DMS153 treated with DMSO at 0.1 percent for 48 hours (cell line): ENCODE data around the gene DYNLL2.
"Not testable (repeated sequence)": the region's sequence is repeated elsewhere in the genome, so short reads cannot be mapped to it uniquely, and the experiment has no call there.

ENCODE experiments used
- DNase-seq: peaks from one replicate; lab custom pipeline; 2025; ENCODE audit not compliant: unreplicated experiment; lab: John Stamatoyannopoulos, UW

The DYNLL2 gene

GRCh38 chr17:58082870-58083490 is at the start of gene DYNLL2:
Gene DYNLL2, plus strand, starts transcription at chr17:58083419. Its CDS starts 3,672 bp downstream, at chr17:58087091.
- peak; percentile 88 for DNase-seq

- no peak for DNase-seq
Observed at GRCh38 chr17:58039975-58040374, 43.2 kb upstream of the DYNLL2 start.

- no peak for DNase-seq
Observed at GRCh38 chr17:58040386-58040785, 42.8 kb upstream of the DYNLL2 start.

GRCh38 chr17:58041161-58041560 is 42.1 kb upstream of the DYNLL2 start:
- no peak for DNase-seq

- no peak for DNase-seq
Observed at GRCh38 chr17:58043221-58044181, 39.7 kb upstream of the DYNLL2 start.

- not testable (repeated sequence) for DNase-seq
Observed at GRCh38 chr17:58044256-58044655, 39.0 kb upstream of the DYNLL2 start.

GRCh38 chr17:58046239-58047094 is 36.8 kb upstream of the DYNLL2 start:
- no peak for DNase-seq

GRCh38 chr17:58047376-58048150 is 35.7 kb upstream of the DYNLL2 start:
- DNase-seq, result no peak

GRCh38 chr17:58049533-58049932 is 33.7 kb upstream of the DYNLL2 start:
- no peak for DNase-seq

- DNase-seq, result no peak
Observed at GRCh38 chr17:58050966-58051365, 32.3 kb upstream of the DYNLL2 start.

- DNase-seq, result no peak
Observed at GRCh38 chr17:58051468-58051867, 31.8 kb upstream of the DYNLL2 start.

- no peak for DNase-seq
Observed at GRCh38 chr17:58052407-58052806, 30.8 kb upstream of the DYNLL2 start.

GRCh38 chr17:58052945-58053715 is 30.1 kb upstream of the DYNLL2 start:
- no peak for DNase-seq

GRCh38 chr17:58054641-58055040 is 28.6 kb upstream of the DYNLL2 start:
- no peak for DNase-seq

GRCh38 chr17:58056476-58056875 is 26.7 kb upstream of the DYNLL2 start:
- no peak for DNase-seq

- no peak for DNase-seq
Observed at GRCh38 chr17:58059141-58059540, 24.1 kb upstream of the DYNLL2 start.

GRCh38 chr17:58060596-58061191 is 22.5 kb upstream of the DYNLL2 start:
- DNase-seq, result no peak

- no peak for DNase-seq
Observed at GRCh38 chr17:58061672-58062071, 21.5 kb upstream of the DYNLL2 start.

GRCh38 chr17:58065238-58065637 is 18.0 kb upstream of the DYNLL2 start:
- no peak for DNase-seq
